Adipose tissue (tissue), 3 donors: ENCODE results near the gene SLC35A3. TPM values are rescaled to one million over a fixed set of nuclear protein-coding genes. Genes with fewer than 3 reads are reported as not detected.
"Not testable (repeated sequence)": the region's sequence is repeated elsewhere in the genome, so short reads cannot be mapped to it uniquely, and the experiment has no call there.

Experiments used
- H3K27ac ChIP-seq: one replicate; pipeline ENCODE4 v1.5.1; 2013; ENCODE audit warnings: low read depth, low read length
- WGBS, 3 donors: extraction: QIAGEN DNeasy Blood & Tissue Kit; methylation state at CpG; one replicate each; pipeline ENCODE4 v1.1.7; 2013; 5-methylcytosine and 5-hydroxymethylcytosine counted together
- polyA plus RNA-seq, 3 donors: library from polyadenylated mRNA; stranded (reverse); fragments of 200-250 nt; gene quantifications; one replicate each; pipeline ENCODE4 v1.2.3, GENCODE V29; 2013
- donor health status: healthy with polysubstance abuse.
- donor health status: Bipolar disorder and iron deficiency.
- donor health status: healthy.

SLC35A3 gene
- polyA plus RNA-seq, 3 donors = 6.3 to 8.4 (median 6.6) TPM

DNA sequence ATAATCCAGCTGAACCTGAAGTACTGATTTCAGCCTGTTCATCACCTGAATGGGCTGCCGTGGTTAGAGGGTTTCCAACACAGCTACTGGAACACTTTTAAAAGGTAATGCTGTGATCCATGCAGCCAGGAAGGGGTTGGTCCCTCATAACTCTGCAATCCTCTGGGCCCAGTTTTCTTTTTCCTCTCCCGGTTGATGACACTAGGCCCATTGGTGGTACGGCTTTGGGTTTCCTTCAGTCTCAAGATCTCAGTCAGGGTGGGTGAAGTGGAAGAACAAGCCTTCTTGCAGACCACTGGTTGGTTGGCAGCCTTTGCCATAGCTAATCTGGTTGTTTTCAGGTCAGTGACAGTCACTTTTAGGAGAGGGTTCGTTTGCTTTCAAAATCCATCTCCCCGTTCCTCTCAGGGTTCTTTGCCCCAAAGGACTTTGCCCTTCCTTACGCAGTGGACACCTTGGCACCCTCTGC is 502 bp upstream of the SLC35A3 start:
- H3K27ac ChIP-seq = no peak overlapping the region
- 12 to 20% (median 14%) methylated on average over 6 of the region's 6 CpGs for WGBS, 3 donors

DNA sequence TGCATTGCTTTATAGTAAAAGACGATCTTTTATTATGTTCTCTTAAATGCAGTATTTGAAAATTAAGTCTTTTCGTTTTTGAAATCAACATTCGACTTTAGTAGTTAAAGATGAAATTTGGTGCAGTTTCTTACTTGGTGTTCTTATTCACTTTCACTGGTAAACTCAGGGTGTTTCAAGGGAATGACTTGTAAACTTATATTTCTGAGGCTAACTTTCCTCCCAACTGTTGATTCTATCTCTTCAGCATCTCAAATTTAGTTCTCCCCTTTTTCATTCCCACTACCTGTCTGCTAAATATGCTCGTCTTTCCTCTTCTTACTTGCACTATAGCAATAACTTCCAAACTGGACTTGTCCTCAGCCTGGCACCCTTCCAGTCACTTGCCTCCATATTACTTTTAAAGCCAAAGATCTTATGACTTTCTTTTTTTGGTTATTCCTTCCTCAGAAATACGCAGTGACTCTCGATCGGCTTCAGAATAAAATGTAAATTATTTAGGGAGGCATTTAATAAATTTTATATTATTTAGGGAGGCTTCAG is 988 bp downstream of the SLC35A3 start:
- no peak overlapping the region for H3K27ac ChIP-seq
- 46 to 56% (median 54%) methylated on average over 7 of the region's 7 CpGs for WGBS, 3 donors

- not testable (repeated sequence) for H3K27ac ChIP-seq
- 90 to 96% (median 93%) methylated on average over 7 of the region's 7 CpGs for WGBS, 3 donors
These were observed 2.3 kb downstream of the SLC35A3 start for GRCh38 chr1:99972066-99972465.

GRCh38 chr1:99975529-99975928 is 5.7 kb downstream of the SLC35A3 start:
- H3K27ac ChIP-seq = no peak overlapping the region
- WGBS, 3 donors = 90 to 95% (median 93%) methylated on average over 3 of the region's 3 CpGs

GRCh38 chr1:99977326-99977725 is 7.5 kb downstream of the SLC35A3 start:
- WGBS, 3 donors = 82 to 86% (median 86%) methylated on average over 12 of the region's 12 CpGs
- H3K27ac ChIP-seq = not testable (repeated sequence)

DNA sequence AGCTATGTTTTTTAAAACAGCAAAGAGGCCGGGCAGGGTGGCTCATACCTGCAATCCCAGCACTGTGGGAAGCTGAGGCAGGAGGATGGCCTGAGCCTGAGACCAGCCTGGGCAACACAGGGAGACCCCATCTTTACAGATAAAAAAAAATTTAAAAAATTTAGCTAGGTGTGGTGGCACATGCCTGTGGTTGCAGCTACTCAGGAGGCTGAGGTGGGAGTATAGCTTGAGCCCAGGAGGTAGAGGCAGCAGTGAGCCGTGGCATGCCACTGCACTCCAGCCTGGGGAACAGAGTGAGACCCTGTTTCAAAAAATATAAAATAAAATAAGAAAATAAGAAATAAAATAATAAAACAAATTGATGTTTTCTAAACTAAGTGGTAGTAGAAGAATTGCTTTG is 8.4 kb downstream of the SLC35A3 start:
- H3K27ac ChIP-seq = no peak overlapping the region
- WGBS, 3 donors = 98 to 100% (median 98%) methylated on average over 2 of the region's 2 CpGs

- H3K27ac ChIP-seq = no peak overlapping the region
These were observed 9.3 kb downstream of the SLC35A3 start for GRCh38 chr1:99979091-99979490.

DNA sequence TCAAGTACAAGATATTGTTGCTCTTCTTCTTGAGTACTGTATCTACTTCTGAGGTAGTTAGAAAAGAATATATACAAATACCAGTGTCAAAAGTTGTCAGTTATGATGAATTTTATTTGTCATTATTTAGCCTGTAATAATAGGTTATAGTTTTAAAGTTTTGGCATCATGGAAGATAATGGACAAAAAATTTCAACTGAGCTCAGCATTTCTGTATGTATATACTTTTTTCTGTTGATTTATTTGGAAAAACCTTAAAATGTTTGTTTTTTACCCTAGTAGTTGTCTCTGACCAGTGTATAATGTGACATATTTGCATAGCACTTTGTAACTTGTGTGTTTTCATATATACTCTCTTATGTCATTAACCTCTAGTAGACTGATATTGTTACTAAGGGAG is 11.1 kb downstream of the SLC35A3 start:
- H3K27ac ChIP-seq = no peak overlapping the region

DNA sequence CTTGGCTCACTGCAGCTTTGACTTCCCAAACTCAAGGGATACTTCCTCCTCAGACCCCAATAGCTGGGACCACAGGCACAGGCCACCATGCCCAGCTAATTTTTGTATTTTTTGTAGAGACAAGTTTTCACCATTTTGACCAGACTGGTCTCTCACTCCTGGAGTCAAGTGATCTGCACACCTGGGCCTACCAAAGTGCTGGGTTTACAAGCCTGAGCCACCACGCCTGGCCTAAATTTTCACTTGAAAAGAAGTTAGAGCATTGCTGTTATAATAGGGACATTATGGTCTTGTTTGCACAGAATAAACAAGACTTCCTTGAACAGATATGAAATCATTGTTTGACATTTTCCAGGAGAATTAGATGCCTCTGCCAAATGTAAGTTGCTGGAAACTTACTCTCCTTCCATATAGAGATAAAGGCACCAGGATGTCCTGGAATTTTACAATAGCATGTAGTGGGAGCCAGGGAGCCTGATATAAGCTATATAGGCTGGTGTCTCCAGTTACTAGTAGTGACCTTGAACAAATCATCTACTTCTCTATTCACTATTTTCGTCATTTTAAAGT is 16.9 kb downstream of the SLC35A3 start:
- no peak overlapping the region for H3K27ac ChIP-seq
- 57 to 88% (median 84%) methylated on average over 2 of the region's 2 CpGs for WGBS, 3 donors

- H3K27ac ChIP-seq = no peak overlapping the region
These were observed 18.5 kb downstream of the SLC35A3 start for GRCh38 chr1:99988210-99988765.

GRCh38 chr1:99992044-99992722 is 22.4 kb downstream of the SLC35A3 start:
- no peak overlapping the region for H3K27ac ChIP-seq

More at GRCh38 chr1:99988210-99988765, 18.5 kb downstream of the SLC35A3 start:
- 89 to 100% (median 94%) methylated on average over 1 of the region's 1 CpG for WGBS, 3 donors

GRCh38 chr1:99992760-99993467 is 23.1 kb downstream of the SLC35A3 start:
- H3K27ac ChIP-seq = no peak overlapping the region
- 80 to 96% (median 94%) methylated on average over 3 of the region's 3 CpGs for WGBS, 3 donors

- no peak overlapping the region for H3K27ac ChIP-seq
- WGBS, 3 donors = 96 to 98% (median 97%) methylated on average over 5 of the region's 5 CpGs
These were observed 23.7 kb downstream of the SLC35A3 start for GRCh38 chr1:99993468-99993845.

DNA sequence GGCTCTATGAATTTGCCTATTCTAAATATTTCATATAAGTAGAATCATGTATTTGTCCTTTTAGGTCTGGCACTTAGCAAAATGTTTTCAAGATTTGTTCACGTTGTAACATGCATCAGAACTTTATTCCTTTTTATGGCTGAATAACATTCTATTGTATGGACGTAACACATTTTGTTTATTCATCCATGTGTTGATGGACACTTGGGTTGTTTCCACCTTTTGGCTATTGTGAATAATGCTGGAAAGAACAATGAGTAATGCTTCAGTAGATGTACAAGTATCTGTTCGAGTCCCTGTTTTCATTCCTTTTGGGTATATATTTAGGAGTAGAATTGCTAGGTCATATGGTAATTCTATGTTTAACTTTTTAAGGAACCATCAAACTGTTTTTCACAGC is 24.7 kb downstream of the SLC35A3 start:
- no peak overlapping the region for H3K27ac ChIP-seq
- 94 to 98% (median 95%) methylated on average over 3 of the region's 3 CpGs for WGBS, 3 donors

GRCh38 chr1:99996951-99997350 is 27.2 kb downstream of the SLC35A3 start:
- H3K27ac ChIP-seq = no peak overlapping the region
- 87 to 94% (median 93%) methylated on average over 4 of the region's 4 CpGs for WGBS, 3 donors

DNA sequence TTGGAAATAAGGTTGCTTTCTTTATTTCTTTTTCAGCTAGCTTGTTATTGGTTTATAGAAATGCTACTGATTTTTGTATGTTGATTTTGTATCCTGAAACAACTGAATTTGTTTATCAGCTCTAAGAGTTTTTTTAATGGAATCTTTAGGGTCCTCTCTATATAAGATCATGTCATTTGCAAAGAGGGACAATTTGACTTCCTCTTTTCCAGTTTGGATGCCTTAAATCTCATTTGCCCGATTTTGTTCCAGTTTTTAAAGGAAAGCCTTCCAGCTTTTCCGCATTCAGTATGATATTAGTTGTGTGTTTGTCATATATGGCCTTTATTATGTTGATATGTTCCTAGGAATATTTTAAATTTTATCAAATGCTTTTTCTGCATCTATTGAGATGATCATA is 31.7 kb downstream of the SLC35A3 start:
- H3K27ac ChIP-seq = no peak overlapping the region
- 94 to 99% (median 98%) methylated on average over 2 of the region's 2 CpGs for WGBS, 3 donors

DNA sequence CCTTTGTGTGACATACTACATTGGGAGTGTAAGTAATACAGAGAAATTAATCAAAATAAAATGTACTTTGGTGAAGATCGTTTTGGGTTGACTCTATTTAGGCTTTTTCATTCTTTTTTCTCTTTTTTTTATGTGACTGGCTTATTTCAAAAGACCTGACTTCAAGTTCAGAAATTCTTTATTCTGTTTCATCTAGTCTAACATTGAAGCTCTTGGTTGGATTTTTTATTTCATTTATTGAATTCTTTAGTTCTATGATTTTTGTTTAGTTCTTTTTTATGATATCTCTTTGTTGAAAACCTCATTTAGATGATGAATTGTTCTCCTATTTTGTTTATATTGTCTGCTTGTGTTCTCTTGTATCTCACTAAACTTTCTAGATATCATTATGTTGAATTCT is 35.6 kb downstream of the SLC35A3 start:
- WGBS, 3 donors = 86 to 99% (median 97%) methylated on average over 1 of the region's 1 CpG

DNA sequence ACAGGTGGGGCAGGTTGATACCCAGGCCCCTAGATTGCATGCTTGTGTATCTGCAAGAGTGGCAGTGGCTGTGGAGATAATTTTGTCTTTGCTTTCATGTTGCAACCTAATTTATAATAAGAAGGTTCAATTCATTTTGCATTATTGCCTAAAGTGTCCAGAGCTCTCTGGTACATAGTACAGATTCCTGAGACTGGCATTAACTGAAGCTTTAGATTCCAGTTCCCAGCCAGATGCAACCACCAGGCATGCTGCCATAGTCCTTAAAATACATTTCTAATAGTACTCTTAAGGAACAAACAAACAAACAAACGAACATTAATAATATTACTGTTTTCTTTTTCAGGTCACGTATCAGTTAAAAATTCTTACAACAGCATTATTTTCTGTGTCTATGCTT is 36.9 kb downstream of the SLC35A3 start:
- WGBS, 3 donors = 84 to 96% (median 95%) methylated on average over 2 of the region's 2 CpGs
- no peak overlapping the region for H3K27ac ChIP-seq

More for the DNA sequence above, 35.6 kb downstream of the SLC35A3 start:
- no peak overlapping the region for H3K27ac ChIP-seq

- H3K27ac ChIP-seq = no peak overlapping the region
These were observed 39.7 kb downstream of the SLC35A3 start for GRCh38 chr1:100009458-100009857.
